Fibroblast of the conjunctiva (primary cell): Measurements from ENCODE around the gene RALGAPB.
"Not testable (repeated sequence)": the region's sequence is repeated elsewhere in the genome, so short reads cannot be mapped to it uniquely, and the experiment has no call there.

Experiments used
- DNase-seq: peaks from one replicate; pipeline ENCODE4 v3.0.0-alpha.2; 2010; ENCODE audit warnings: low read depth

The RALGAPB gene

GRCh38 chr20:38447251-38447661 is 25.4 kb upstream of the RALGAPB start:
- DNase-seq = no peak

DNA sequence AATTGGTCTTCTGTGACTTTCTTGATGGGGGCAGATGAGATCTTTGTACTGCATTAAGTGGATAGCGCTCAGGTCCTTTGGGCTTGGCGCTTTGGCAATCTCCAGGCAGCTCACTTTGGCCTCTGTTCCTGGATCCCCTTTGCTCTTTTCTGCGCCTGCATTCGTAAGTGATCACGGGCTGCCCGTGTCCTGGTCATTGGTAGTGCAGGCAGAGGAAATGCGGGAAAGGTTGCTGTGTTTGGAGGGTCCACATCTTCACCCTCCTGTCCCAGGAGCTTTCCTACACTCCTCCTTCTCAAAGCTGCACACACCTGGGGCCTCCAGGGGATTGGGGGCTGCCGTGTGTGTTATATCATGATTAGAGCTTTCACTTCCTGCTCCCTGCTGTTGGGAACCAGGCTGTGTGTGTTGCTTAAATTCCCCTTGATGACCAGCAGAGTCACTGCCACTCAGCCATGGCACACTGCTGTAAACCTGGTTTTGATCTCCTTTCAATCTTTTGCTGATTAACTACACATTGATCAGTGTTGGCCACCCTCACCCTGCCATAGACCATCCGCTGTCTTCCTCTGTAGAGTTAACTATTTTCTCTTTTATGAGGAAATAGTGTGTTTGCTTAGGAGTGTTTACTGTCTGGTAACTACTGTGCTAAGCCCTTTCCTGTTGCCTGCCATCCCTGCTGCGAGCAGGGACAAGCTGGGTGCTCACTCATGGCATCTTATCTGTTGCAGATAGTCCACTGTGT is 24.5 kb upstream of the RALGAPB start:
- no peak for DNase-seq

- no peak for DNase-seq
Measured at GRCh38 chr20:38449046-38449445, 23.6 kb upstream of the RALGAPB start.

DNA sequence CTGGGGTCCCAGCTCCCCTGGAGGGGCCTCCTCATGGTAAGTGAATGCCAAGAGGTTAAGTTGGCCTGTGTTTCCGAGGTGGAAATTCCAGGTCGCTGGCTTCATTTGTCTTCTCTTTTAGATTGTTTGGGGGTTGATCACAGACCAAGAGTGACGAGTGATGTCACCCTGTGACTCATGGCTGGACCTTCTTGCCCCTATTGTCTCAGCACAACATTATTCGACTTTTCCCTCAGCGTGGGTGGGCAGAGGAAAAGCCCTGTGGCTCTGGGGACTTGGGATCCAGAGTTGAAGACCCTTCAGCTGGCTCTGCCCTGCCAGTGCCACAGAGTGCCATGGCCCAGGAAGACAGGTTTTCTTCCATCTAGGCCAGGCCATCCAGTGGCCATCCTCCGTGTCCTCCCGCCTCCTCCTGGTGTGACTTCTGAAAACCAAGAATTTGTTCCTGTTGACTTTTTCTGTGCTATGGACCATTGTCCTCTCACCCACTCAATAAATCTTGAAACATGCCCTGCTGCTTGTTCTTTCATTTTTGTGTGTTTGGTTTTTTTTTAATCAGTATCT is 22.1 kb upstream of the RALGAPB start:
- DNase-seq = no peak

DNA sequence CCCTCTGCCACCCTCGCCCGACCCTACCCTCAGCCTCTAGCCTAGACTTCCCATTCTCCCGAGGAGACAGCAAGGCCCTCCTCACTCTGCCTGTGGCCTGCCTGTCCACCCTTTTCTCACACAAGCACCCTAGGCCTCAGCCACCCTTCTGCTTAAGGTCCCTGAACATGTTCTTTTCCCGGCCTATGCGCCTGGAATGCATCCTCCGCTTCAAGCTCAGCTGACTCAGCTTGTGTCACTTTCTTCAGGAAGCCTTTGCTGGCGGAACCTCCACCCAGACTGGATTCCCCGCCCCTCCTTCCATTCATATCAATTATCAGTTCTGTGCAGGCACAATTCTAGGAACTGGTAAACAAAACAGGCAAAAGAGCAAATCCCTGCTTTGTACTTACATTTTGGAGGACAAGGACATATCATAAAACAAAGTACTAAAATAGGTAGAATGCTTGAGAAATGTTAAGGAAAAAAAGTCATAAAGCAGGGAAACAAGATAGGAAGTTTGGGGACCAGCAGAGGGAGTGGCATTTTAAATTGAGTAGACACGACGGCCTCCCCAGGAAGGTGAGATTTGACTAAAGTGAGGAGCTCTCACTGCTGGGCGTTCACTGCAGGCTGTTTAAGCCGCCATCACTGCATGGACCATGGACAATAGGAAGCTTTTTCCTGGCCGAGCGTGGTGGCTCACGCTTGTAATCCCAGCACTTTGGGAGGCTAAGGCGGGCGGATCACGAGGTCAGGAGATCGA is 19.6 kb upstream of the RALGAPB start:
- DNase-seq = no peak

- no peak for DNase-seq
Measured at GRCh38 chr20:38453941-38454340, 18.7 kb upstream of the RALGAPB start.

- DNase-seq = no peak
Measured at GRCh38 chr20:38454556-38455473, 17.8 kb upstream of the RALGAPB start.

DNA sequence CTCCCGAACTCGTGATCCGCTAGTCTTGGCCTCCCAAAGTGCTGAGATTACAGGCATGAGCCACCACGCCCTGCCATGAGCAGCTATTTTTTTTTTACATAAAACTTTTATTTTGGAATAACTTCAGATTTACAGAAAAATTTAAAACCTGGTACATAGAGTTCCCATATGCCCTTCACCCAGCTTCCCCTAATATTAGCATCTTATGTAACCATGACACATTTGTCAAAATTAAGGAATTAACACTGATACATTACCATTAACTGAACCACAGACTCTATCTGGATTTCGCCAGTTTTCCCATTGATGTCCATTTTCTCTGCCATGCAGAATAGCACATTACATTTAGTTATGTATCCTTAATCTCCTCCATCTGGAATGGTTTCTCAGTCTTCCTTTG is 14.3 kb upstream of the RALGAPB start:
- DNase-seq = no peak

DNA sequence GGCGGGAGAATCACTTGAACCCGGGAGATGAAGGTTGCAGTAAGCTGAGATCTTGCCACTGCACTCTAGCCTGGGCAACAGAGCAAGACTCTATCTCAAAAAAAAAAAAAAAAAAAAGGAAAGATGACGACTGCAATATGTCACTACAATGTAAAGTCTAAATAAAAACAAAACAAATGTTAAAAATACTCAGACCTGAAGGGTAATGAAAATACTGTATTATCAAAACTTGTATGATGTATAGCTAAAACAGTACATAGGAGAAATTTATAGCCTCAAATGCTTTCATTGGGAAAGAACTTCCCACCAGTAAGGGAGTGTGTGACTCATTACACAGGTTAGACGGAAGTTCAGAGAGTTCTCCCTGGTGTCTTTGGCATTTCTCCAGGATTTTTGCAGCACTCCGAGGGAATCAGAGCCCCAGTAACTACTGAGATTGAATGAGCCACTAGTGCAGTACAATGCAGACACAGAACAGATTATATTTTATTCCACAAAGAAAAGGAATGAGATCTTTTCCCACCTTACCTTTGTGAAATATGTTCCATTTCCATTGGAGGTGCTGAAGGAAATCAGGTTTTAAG is 12.5 kb upstream of the RALGAPB start:
- DNase-seq = peak; percentile 26

DNA sequence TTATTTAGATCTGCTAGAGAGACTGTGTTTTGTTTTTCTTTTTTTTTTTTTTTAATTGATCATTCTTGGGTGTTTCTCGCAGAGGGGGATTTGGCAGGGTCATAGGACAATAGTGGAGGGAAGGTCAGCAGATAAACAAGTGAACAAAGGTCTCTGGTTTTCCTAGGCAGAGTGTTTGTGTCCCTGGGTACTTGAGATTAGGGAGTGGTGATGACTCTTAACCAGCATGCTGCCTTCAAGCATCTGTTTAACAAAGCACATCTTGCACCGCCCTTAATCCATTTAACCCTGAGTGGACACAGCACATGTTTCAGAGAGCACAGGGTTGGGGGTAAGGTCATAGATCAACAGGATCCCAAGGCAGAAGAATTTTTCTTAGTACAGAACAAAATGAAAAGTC is 12.0 kb upstream of the RALGAPB start:
- not testable (repeated sequence) for DNase-seq

- DNase-seq = not testable (repeated sequence)
Measured at GRCh38 chr20:38461167-38461566, 11.5 kb upstream of the RALGAPB start.

DNA sequence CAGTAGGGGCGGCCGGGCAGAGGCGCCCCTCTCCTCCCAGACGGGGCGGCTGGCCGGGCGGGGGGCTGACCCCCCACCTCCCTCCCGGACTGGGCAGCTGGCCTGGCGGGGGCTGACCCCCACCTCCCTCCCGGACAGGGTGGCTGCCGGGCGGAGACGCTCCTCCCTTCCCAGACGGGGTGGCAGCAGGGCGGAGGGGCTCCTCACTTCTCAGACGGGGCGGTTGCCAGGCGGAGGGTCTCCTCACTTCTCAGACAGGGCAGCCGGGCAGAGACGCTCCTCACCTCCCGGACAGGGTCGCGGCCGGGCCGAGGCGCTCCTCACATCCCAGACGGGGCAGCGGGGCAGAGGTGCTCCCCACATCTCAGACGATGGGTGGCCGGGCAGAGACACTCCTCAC is 11.1 kb upstream of the RALGAPB start:
- DNase-seq = not testable (repeated sequence)

DNA sequence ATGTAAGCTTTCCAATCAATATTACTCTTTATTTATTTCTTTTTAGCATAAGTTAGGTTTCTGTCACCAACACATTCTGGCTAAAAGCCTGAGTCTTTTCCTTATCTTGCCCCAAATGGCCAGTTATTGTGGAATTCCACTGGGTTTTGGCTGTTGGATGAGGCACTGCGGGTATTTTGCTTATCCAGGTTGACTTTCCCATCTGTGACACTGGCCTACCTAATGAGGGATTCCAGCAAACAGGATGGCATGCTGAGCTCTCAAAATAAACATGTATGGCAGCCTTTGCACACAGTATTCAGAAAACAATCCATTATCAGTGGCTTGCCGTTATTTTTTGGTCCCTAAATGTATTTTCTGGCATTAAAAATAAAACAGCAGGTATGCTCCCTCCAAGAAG is 6.5 kb upstream of the RALGAPB start:
- no peak for DNase-seq

DNA sequence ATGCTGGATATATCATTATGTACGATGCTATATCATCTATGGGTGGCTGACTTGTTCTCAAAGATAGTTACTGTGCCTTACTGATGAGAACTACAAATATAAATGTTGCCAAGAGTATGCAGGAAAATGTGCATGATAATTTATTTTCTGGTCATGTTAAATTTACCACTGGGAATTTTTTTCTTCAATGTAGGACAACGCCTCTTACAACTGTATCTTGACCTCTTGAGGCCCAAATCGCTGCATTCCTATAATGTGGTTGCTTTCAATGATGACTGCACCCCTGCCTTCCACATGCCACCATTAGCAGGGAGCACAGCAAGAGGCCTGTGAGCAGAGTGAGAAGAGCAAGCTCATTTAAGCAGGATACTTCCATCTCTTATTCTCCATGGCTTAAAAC is 5.7 kb upstream of the RALGAPB start:
- no peak for DNase-seq

DNA sequence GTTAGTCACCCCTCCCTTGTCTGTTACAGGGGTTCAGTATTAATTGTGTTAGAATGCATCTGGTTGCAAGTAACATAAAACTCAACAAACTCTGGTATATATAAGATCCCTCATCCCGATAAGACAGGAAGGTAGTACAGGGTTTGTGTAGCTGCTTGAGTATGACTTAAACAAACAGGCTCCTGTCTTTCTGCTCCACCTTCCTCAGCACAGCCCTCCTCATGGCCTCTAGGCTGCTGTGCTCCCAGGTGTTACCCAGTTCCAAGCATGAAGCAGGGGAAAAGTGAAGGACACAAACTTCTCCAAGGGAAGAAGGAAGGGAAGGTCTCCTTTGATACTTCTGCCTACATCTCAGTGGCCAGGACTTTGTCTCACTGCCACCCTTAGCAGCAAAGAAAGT is 1.4 kb upstream of the RALGAPB start:
- no peak for DNase-seq

DNA sequence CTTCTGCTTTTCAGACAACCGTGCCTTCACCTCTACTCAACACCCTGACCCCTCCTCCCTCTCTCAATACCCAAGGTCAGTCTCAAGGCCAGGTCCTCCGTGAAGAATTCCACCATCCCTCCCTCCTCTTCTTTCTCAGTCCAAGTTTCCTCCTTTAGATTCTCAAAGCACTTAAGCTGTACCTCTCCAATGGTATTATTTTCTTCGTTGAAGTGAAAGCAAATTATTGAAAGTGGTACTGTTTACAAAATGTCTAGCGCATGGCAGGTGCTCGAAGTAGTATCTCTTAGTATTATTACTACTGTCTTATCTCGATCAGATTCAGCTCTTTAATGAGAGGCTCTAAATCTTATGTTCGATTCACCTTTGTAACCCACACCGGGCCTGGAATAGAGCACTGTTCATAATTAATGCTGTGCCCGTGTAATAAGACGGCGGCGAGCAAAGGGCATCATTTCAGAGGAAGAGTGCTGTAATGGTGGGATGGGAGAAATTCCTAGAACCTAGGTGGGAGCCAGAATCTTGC is 593 bp upstream of the RALGAPB start:
- no peak for DNase-seq

- DNase-seq = no peak
Measured at GRCh38 chr20:38473367-38473795, 738 bp downstream of the RALGAPB start.

GRCh38 chr20:38477747-38478146 is 5.1 kb downstream of the RALGAPB start:
- DNase-seq = no peak

GRCh38 chr20:38479596-38479995 is 7.0 kb downstream of the RALGAPB start:
- DNase-seq = no peak

DNA sequence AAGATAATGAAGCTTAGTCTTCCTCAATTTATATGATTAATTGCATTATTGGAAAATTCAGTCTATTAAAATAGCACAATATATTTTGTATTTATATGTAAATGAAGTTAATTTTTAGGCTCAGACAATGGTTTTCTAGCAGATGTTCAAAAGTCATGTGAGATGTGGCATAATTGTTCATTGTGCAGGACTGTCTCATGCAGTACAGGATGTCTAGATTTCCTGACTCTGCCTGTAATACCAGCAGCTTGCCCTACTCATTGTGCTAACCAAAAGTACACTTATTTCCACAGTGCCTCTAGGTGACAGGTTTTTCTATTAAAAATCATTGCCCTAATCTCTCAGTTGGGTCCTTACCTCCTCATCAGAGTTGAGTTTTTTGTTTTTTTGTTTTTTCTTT is 12.4 kb downstream of the RALGAPB start:
- DNase-seq = no peak

- no peak for DNase-seq
Measured at GRCh38 chr20:38489181-38489580, 16.5 kb downstream of the RALGAPB start.
